Calu3 (cell line): ENCODE measurements around the gene TGFB1. TPM values are rescaled to one million over a fixed set of nuclear protein-coding genes. Genes with fewer than 3 reads are reported as not detected.
A peak's percentile ranks its signal among the peaks of the same experiment; 100 is the strongest.

Source experiments
- BruUV-seq: library from RNA; stranded (reverse); fragments of 400-500 nt; replicated peaks from 2 replicates; lab custom pipeline; 2021; lab: Mats Ljungman, UMichigan
- CTCF ChIA-PET: fragments of 300-600 bp; sonication (Branson Sonifier 250); formaldehyde crosslinking; loops from one replicate; lab custom pipeline; 2022; ENCODE audit warnings: antibody characterized with exemption; lab: Charles Lee
- DNase-seq: peaks from one replicate; pipeline ENCODE4 v3.0.0; 2022
- H3K27ac Mint-ChIP-seq: one replicate; pipeline ENCODE4 v1.8.0; 2022; ENCODE audit warnings: mixed read lengths; ENCODE audit not compliant: unreplicated experiment
- H3K27me3 Mint-ChIP-seq: one replicate; pipeline ENCODE4 v1.8.0; 2022; ENCODE audit warnings: mixed read lengths; ENCODE audit not compliant: unreplicated experiment
- H3K36me3 Mint-ChIP-seq: one replicate; pipeline ENCODE4 v1.8.0; 2022; ENCODE audit warnings: mild to moderate bottlenecking, moderate library complexity, mixed read lengths; ENCODE audit not compliant: insufficient read depth, unreplicated experiment
- H3K4me1 Mint-ChIP-seq: one replicate; pipeline ENCODE4 v1.8.0; 2022; ENCODE audit warnings: mild to moderate bottlenecking, low read depth, mixed read lengths; ENCODE audit not compliant: unreplicated experiment
- H3K4me3 Mint-ChIP-seq: one replicate; pipeline ENCODE4 v1.8.0; 2022; ENCODE audit warnings: mild to moderate bottlenecking, low read depth, moderate library complexity, mixed read lengths; ENCODE audit not compliant: unreplicated experiment
- H3K9me3 Mint-ChIP-seq: one replicate; pipeline ENCODE4 v1.8.0; 2022; ENCODE audit warnings: low read depth, mixed read lengths; ENCODE audit not compliant: unreplicated experiment
- CTCF ChIP-seq: fragments of 200-600 bp; IDR thresholded peaks from one replicate; pipeline ENCODE4 v1.8.0; 2022; ENCODE audit warnings: antibody characterized with exemption; ENCODE audit not compliant: unreplicated experiment
- intact Hi-C: fragments of 100-400 bp; cut with micrococcal nuclease; formaldehyde crosslinking; loops from one replicate; pipeline ENCODE4 v1.10.0; 2022; ENCODE audit not compliant: unreplicated experiment
- total RNA-seq: library from RNA; stranded (reverse); gene quantifications from 2 replicates; pipeline ENCODE4 v1.2.3, GENCODE V29; 2022

Gene TGFB1
- total RNA-seq, 1 experiment from 2014 or later: 39.2 TPM

- H3K27ac Mint-ChIP-seq: no peak overlapping the region
- peaks cover 23% of the 10 kb centered on the region for H3K36me3 Mint-ChIP-seq
- intact Hi-C loops: no loop called here
- no TSS peak for BruUV-seq
- TF ChIP-seq CTCF: no peak
- no peaks in the 10 kb centered on the region for H3K9me3 Mint-ChIP-seq
- H3K4me3 Mint-ChIP-seq: peak overlapping the region; percentile 99
- no peaks in the 10 kb centered on the region for H3K27me3 Mint-ChIP-seq
- peaks cover 34% of the 10 kb centered on the region for H3K4me1 Mint-ChIP-seq
- CTCF ChIA-PET: interaction anchor here (0.6 kb wide), 1 partner anchor 94 kb away, joined by 4 read pairs; no protein-coding TSS in a partner anchor
- no peak for DNase-seq
Observed at GRCh38 chr19:41399091-41399490, 45.4 kb upstream of the TGFB1 start.

GRCh38 chr19:41398598-41398997, 44.9 kb upstream of the TGFB1 start:
- intact Hi-C loops: no loop called here

GRCh38 chr19:41398050-41398418, 44.3 kb upstream of the TGFB1 start:
- Mint-ChIP-seq H3K27me3 (no peaks in the 10 kb centered on the region), H3K4me3 (peak overlapping the region; percentile 99), H3K27ac (peak overlapping the region; percentile 100), H3K36me3 (peaks cover 23% of the 10 kb centered on the region), H3K9me3 (no peaks in the 10 kb centered on the region), H3K4me1 (peaks cover 34% of the 10 kb centered on the region)
- CTCF ChIA-PET: no interaction called here
- BruUV-seq: no TSS peak
- DNase-seq: no peak
- intact Hi-C loops: no loop called here
- no peak for TF ChIP-seq CTCF

More at GRCh38 chr19:41398598-41398997, 44.9 kb upstream of the TGFB1 start:
- H3K4me3 Mint-ChIP-seq: peak overlapping the region; percentile 99
- H3K27me3 Mint-ChIP-seq: no peaks in the 10 kb centered on the region
- no peak for TF ChIP-seq CTCF
- DNase-seq: no peak
- H3K4me1 Mint-ChIP-seq: peaks cover 34% of the 10 kb centered on the region
- no peaks in the 10 kb centered on the region for H3K9me3 Mint-ChIP-seq
- H3K36me3 Mint-ChIP-seq: peaks cover 23% of the 10 kb centered on the region
- no peak overlapping the region for H3K27ac Mint-ChIP-seq
- CTCF ChIA-PET: no interaction called here
- BruUV-seq: no TSS peak

GRCh38 chr19:41397086-41398049, 43.6 kb upstream of the TGFB1 start, which contains the start of the genes BCKDHA and EXOSC5:
BCKDHA (plus strand) TSS chr19:41397818; CDS start chr19:41397828, 10 bp downstream.
EXOSC5 (minus strand) TSS chr19:41397359; CDS start chr19:41397328, 31 bp downstream.
- Mint-ChIP-seq H3K4me3 (peak within 1 kb of the TSS; percentile 99), H3K27ac (peak within 1 kb of the TSS; percentile 100), H3K36me3 (peaks cover 23% of the 10 kb centered on the region), H3K4me1 (peaks cover 34% of the 10 kb centered on the region), H3K27me3 (no peaks in the 10 kb centered on the region), H3K9me3 (no peaks in the 10 kb centered on the region)
- no peak for TF ChIP-seq CTCF
- peak; percentile 99 for DNase-seq
- CTCF ChIA-PET: no interaction called here
- BruUV-seq: TSS peak; percentile 87
- intact Hi-C loops: no loop called here
